ENCODE data around the gene ZAP70.

Gene ZAP70

GRCh38 chr2:97724946-97725688, 11.7 kb downstream of the ZAP70 start:
- H3K36me3 ChIP-seq (ENCODE audit: control insufficient read depth, low read length): no peaks in the 10 kb centered on the region
- no peaks in the 10 kb centered on the region for H3K4me1 ChIP-seq (ENCODE audit: control insufficient read depth, low read length)
- H4K20me1 ChIP-seq (ENCODE audit: control insufficient read depth, insufficient read depth, low read depth, low read length): no peaks in the 10 kb centered on the region
- H3K27ac ChIP-seq (ENCODE audit: low read depth, low read length): no peak overlapping the region
- TF ChIP-seq CTCF (IDR thresholded peaks at IDR 0.05; ENCODE audit: low read depth, low read length, poor library complexity, severe bottlenecking): no peak
- TF ChIP-seq EZH2phosphoT487 (IDR thresholded peaks at IDR 0.05; ENCODE audit: borderline replicate concordance, low read length): no peak
- no peak overlapping the region for H3K4me3 ChIP-seq (ENCODE audit: low read length)
- no peaks in the 10 kb centered on the region for H3K9me3 ChIP-seq (ENCODE audit: control insufficient read depth, insufficient read depth, low read length)
- H3K27me3 ChIP-seq (ENCODE audit: control insufficient read depth, low read length): no peaks in the 10 kb centered on the region
- no peaks in the 10 kb centered on the region for H3K79me2 ChIP-seq (ENCODE audit: control insufficient read depth, low read length)
- H3F3A ChIP-seq (ENCODE audit: control insufficient read depth, insufficient read depth): no peaks in the 10 kb centered on the region
- no peaks in the 10 kb centered on the region for H3K9me2 ChIP-seq (replicated peaks; ENCODE audit: control insufficient read depth, low read length)
- no peak overlapping the region for H3K4me2 ChIP-seq (ENCODE audit: low read length)

GRCh38 chr2:97726261-97727064, 13.1 kb downstream of the ZAP70 start:
- Histone ChIP-seq H3K4me1 (ENCODE audit: control insufficient read depth, low read length) (no peaks in the 10 kb centered on the region), H3K9me3 (ENCODE audit: control insufficient read depth, insufficient read depth, low read length) (no peaks in the 10 kb centered on the region), H3F3A (ENCODE audit: control insufficient read depth, insufficient read depth) (no peaks in the 10 kb centered on the region), H3K4me2 (ENCODE audit: low read length) (no peak overlapping the region), H3K79me2 (ENCODE audit: control insufficient read depth, low read length) (no peaks in the 10 kb centered on the region), H3K4me3 (ENCODE audit: low read length) (no peak overlapping the region), H3K36me3 (ENCODE audit: control insufficient read depth, low read length) (no peaks in the 10 kb centered on the region), H3K27me3 (ENCODE audit: control insufficient read depth, low read length) (no peaks in the 10 kb centered on the region), H4K20me1 (ENCODE audit: control insufficient read depth, insufficient read depth, low read depth, low read length) (no peaks in the 10 kb centered on the region), H3K9me2 (replicated peaks; ENCODE audit: control insufficient read depth, low read length) (no peaks in the 10 kb centered on the region), H3K27ac (ENCODE audit: low read depth, low read length) (no peak overlapping the region)
- TF ChIP-seq EZH2phosphoT487 (IDR thresholded peaks at IDR 0.05; ENCODE audit: borderline replicate concordance, low read length) (no peak), CTCF (IDR thresholded peaks at IDR 0.05; ENCODE audit: low read depth, low read length, poor library complexity, severe bottlenecking) (no peak)

GRCh38 chr2:97727296-97727695, 13.9 kb downstream of the ZAP70 start:
- Histone ChIP-seq H3K27ac (ENCODE audit: low read depth, low read length) (no peak overlapping the region), H3K27me3 (ENCODE audit: control insufficient read depth, low read length) (no peaks in the 10 kb centered on the region), H3K9me2 (replicated peaks; ENCODE audit: control insufficient read depth, low read length) (no peaks in the 10 kb centered on the region), H3K4me3 (ENCODE audit: low read length) (no peak overlapping the region), H3K4me1 (ENCODE audit: control insufficient read depth, low read length) (no peaks in the 10 kb centered on the region), H4K20me1 (ENCODE audit: control insufficient read depth, insufficient read depth, low read depth, low read length) (no peaks in the 10 kb centered on the region), H3F3A (ENCODE audit: control insufficient read depth, insufficient read depth) (no peaks in the 10 kb centered on the region), H3K79me2 (ENCODE audit: control insufficient read depth, low read length) (no peaks in the 10 kb centered on the region), H3K9me3 (ENCODE audit: control insufficient read depth, insufficient read depth, low read length) (no peaks in the 10 kb centered on the region), H3K4me2 (ENCODE audit: low read length) (no peak overlapping the region), H3K36me3 (ENCODE audit: control insufficient read depth, low read length) (no peaks in the 10 kb centered on the region)
- no peak for TF ChIP-seq CTCF (IDR thresholded peaks at IDR 0.05; ENCODE audit: low read depth, low read length, poor library complexity, severe bottlenecking)
- TF ChIP-seq EZH2phosphoT487 (IDR thresholded peaks at IDR 0.05; ENCODE audit: borderline replicate concordance, low read length): no peak

Measured in DOHH2 (cell line).